ENCODE data around the gene COQ5.
"Not testable (repeated sequence)": the region's sequence is repeated elsewhere in the genome, so short reads cannot be mapped to it uniquely, and the experiment has no call there.

COQ5 gene

DNA sequence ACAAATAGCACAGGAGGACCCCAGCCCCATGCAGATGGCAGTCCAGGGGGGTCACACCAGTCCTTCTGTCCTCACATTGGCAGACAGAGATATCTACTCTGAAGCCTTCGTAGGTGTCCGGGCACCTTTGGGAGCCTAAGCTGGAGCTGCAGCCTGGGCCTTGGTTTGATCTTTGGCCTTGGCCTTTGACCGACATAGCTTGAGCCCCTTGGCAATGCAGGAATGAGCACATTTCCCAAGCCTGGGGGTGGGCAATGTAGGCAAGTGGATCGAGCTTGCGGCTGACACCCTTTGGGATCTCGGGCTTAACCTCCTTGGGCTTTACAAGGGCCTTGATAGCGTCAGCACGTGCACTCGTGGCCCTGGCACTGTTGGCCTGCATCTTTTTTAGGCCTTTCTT is 6.4 kb downstream of the COQ5 start:
- no peak for DNase-seq

DNA sequence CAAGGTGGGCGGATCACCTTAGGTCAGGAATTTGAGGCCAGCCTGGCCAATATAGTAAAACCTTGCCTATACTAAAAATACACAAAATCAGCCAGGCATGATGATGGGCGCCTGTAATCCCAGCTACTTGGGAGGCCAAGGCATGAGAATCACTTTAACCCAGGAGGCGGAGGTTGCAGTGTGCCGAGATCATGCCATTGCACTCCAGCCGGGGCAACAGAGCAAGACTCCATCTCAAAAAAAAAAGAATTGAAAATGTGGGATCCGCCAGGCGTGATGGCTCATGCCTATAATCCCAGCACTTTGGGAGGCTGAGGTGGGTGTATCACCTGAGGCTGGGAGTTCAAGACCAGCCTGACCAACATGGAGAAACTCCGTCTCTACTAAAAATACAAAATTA is 9.6 kb downstream of the COQ5 start:
- DNase-seq: not testable (repeated sequence)

DNA sequence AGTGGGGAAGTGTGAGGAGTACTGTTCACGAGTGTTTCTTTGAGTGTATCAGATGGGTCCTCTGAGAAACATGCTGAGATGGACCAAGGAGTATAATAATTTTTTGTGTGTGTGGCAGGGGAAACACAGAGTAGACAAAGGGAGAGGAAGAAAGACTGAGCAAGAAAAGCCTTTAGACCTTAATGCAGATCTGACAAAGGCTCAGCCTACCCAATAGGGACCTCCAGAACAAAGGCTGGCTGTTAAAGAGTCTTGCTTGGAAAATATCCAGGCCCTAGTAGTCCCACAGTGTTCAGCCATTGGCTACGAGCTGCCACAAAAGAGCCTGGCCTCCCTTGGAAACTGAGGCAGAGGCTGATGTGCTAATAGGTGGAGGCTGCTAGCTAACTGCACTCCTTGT is 13.5 kb downstream of the COQ5 start:
- no peak for DNase-seq

DNA sequence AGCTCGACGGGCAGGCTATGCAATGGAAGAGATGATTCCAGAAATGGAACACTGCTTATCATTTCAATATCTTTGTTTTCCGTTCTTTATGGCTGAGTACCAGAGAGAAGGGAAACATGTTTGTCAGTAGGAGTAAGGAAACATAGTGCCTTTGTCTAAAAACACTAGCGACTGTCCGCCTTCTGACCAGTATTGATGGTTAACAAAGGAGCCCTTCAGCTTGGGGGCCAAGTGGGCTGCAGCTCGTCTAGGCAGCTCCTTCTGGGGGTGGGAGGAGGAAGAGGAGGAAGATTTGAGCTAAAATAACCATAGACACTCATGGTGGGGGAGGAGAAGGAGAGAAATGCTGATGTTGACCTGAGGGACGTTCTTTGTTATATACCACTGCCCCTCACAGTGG is 15.0 kb downstream of the COQ5 start:
- DNase-seq: no peak

DNA sequence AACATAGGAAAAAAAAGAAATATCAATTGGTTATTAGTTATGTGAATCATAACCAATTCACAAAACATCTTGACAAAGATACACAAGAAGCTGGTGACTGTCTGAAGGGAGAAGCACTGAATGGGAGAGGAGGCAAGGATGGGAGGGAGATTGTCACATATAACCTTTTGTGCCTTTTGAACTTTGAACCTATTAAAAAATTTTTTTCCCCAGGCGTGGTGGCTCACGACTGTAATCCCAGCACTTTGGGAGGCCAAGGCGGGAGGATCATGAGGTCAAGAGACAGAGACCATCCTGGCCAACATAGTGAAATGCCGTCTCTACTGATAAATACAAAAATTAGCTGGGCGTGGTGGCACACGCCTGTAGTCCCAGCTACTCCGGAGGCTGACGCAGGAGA is 20.4 kb downstream of the COQ5 start:
- no peak for DNase-seq

DNA sequence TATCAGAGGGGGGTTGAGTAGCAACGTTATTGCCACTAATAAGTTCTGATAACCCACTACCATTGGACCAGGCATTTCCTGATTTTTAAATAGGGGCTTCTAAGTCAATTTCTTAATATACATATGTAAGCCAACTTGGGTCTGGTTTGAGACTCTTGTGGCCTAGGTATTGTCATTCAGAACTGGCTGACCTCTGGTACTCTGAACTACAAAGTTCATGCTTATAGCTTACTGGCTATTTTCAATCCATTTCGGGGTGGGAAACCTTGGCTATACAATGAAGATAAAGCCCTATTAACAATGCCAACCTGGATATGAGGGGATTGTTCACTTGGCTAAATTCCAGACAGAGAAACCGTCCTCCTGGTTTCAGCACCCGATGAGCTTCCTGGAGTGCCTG is 24.4 kb downstream of the COQ5 start:
- DNase-seq: no peak

DNA sequence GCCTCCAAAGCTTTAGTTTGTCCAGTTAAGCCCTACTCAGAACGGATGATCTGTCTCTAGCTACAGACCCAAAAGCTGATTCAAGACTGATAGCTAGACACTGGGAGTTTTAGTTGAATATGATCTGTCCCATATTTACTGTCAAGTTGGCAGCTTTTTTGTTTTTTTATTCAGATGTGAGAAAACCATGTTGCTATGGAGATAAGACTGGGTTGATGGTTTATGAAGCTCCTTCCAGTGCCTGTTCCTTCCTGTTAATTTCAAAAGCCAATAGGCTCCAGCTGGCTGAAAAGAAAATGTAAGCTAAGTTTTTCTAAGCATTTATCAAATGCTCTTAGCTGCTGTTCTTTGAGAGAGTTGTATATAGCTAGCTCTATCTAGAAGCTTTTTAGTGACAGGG is 28.4 kb downstream of the COQ5 start:
- no peak for DNase-seq

DNA sequence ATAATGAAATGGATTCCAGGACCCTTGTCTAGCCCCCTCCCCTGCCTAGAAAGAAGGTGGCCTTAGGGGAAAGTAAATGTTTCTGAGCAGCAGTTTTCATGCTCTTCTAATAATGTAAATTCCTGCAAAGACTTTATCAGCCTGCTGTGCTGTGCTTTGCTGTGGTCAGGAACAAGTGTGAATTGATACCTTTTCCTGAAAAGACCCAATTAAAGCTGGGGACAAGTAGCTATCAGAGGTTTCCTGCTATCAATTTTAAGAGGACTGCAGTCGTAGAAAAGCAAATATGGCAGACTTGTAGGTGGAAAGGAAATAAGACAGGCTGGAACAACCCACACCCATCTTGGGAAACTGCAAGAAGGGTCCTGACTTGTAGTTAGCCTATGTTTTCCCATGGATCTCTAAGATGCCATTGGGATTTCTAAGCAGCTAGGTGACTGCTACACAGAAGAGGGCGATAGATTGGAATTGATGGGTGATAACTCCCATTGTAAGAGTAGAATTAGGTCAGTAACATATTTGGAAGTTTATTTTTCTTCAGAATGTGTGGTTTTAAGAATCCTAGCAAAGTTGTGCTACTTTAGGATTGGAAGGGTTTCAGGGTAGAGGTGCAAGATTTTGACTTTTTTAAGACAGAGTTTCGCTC is 30.0 kb downstream of the COQ5 start:
- no peak for DNase-seq

DNA sequence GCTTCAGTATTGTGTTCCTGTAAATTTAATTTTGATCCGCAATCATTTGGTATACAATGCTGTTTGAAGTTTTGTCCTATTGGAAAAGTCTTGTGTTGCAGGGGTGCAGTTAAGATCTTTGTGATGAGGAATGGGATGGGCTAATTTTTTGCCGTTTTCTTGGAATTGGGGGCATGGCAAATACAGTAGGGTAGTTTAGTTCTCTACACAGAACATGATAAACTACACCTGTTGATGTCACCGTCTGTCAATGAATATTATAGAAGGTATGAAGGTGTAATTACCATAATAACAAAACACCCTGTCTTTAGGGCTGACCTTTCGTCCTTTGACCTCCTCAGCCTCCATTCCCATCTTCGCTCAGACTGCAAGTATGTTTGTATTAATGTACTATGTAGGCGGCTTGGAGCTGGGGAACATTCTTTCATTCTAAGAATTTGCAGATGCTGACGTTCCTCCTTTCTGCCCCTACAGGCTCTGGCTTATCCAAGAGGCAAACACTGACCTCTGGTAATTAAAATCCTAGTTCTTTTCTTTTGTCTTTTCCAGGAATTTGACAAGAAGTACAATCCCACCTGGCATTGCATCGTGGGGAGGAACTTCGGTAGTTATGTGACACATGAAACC is 31.3 kb downstream of the COQ5 start:
- no peak for DNase-seq

DNA sequence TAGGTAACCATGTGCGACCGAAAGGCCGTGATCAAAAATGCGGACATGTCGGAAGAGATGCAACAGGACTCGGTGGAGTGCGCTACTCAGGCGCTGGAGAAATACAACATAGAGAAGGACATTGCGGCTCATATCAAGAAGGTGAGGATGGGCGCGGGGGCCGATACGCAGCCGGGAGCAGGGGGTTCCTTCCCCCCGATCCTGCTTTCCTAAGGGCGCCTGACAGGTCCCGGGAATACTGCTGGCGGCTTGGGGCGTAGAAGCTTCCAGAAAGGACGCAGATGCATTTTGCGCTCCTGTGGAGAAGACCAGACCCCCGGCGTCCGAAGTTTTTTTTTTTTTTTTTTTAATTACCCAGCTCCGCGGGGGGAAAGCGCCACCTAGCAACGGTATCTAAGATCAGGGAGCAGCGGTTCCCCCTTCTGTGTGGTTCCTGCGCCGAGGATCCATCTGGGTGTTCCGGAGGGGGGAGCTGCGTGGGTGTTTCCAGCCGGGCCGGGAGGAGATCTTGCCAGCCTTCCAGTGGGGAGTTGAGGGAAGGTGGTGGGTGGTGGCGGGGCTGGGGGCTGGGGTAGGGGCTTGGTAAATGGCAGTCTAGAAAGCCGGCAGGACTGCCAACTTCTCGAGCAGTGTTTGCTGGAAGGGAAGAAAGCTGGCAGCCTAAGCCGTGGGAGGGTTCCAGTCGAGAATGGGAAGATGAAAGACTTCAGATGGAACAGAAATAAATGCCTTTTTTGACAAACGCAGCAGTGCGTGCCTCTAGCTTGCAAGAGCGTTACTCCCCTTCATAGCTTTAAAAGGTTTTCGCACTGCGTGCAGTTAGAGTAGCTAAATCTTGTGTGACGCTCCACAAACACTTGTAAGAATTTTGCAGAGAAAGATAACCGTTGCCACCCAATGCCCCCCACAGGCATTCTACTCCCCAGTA is 32.3 kb downstream of the COQ5 start:
- peak; percentile 8 for DNase-seq

DNA sequence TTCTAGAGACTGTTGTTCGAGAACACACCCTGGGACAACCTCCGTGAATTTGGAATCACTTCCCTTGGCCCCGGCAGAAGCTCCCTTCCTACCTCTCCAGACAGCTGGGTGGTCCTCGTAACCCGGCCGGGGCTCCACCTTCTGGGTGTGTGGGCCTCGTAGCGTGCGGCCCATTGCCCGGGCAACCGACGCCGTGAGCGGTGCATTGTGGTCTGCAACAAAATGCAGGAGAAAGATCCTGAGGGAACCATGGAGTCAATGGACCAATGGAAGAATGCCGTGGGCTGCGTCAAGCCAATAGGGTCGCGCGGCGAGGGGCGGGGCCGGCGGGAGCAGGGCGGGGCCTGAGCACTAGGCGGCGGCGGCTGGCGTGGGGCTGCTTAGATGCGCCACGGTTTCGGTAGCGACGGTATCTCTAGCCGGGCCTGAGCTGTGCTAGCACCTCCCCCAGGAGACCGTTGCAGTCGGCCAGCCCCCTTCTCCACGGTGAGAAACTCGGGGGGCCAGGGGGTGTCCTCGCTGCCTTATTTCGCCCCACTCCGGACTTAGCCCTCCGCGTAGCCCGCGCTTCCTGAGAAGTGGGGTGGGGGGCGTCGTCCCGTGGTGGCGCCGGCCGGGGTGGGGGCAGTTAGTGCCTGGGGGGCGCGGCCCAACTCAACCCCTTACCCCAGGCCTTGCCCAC is 33.1 kb downstream of the COQ5 start, which contains the start of gene DYNLL1:
TSS of gene DYNLL1 (plus strand) at position 383 of the 682 bp plus-strand sequence. CDS start 309 bp downstream, outside the sequence.
- peak; percentile 83 for DNase-seq

DNA sequence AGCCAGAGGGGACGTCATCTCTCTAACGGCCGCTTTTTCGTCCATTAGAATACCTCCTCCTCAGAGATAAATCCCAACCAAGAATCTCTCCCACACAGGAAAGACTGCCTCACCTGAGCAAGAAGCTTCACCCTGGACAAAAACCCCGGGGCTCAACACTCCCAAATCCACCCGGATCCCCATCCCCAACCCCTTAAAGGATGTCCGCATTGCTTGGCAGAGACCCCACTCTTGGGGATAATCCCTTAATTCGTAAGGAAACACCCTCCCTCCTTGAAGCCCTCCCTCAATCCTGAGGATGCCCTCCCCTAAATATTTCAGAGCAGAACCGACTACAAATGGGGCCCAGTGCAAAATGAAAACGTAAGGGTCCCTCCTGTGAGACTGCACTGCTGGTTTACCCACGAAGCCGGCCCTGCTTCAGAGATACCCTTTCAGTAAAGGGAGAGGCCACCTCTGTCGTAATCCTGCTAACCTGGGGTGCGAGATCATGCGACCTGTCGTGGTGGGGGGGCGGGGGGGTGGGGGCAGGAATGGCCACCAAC is 33.7 kb downstream of the COQ5 start:
- DNase-seq: no peak

DNA sequence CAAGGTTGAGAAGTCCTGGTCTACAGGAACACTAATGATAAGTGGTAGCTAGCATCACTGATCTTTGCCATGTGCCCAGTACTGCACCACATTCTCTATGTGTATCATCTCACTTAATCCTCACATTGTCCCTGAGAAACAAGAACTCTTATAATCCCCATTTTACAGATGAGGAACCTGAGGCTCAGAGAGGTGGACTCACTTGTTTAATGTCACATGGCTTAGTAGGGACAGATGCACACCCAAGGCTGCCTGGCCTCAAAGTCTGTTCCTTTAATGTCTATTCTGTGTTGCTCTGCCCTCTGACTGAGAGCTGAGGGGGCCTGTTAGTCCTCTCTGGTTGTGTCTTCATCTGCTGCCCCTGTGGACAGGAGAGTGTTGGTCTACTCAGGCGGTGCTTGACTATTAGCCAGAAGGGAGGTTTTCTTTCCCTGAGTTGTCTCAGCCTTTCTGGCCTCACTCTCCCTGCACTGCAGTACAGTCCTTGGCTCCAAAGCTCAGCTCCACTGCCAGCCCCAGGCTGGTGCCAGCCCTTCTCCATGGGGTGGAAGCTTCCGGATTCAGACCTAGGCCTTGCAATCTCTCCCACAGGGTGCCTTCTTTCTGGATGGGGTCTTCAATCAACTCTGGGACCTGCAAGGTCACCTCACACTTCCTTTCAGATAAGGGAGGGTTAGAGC is 38.0 kb downstream of the COQ5 start:
- DNase-seq: no peak

DNA sequence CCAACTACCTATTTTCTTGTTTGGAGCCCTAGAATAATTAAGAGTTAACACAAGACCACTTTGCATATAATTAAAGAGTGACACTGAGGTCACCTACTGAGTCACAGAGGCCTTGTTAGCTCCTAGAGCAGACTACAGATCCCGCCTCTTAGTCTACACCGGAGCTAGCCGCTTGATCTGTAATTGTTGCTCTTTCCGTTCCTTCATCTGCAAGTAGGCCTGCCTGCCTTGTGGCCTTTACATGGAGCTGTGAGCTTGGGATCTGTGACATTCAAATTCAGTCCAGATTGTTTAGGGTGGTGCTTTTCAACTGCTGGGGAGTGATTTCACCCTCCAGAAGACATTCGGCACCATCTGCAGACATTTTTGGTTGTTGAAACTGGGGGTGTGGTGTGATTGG is 38.6 kb downstream of the COQ5 start:
- no peak for DNase-seq

DNA sequence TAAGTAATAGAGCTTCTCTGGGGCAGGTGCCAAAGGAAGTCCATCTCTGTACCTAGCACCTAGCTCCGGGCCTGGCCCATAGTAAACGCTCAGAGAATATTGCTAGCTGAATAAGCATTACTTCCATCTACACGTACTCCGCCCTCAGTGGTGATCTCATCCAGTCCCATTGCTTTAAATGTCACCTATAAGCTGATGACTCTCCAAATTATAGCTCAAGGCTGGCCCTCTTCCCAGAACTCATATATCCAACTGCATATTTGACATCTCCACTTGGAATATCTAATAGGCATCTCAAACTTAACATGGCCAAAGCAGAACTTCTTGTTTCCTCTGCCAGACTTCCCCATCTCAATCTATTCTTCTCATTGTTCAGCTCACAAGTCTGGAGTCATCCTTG is 39.9 kb downstream of the COQ5 start:
- no peak for DNase-seq

DNA sequence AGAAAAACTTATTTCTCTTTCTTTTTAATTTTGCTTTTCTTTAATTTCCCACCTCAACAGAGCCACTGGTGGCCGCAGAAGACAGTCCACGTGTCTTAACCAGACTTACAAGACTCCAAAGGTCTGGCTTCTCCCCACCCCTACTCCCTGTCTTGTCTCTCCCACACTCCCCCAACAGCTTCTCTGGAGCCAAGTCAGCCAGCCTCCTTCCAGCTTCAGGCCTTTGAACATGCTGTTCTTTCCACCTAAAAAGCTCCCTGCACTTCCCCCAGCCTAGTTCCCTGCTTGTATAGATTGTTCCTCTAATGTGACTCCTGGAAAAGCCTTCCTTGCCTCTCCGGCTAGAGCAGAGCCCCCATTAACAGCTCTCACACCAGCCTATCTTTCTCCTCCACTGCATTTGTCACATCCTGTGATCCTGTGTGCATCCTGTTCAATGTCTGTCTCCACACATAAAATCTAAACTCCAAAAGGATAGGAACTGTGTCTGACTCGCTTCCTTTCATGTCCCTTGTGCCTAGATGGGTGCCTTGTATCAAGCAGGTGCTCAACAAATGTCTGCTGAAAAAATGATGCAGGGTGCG is 40.8 kb downstream of the COQ5 start:
- no peak for DNase-seq

DNA sequence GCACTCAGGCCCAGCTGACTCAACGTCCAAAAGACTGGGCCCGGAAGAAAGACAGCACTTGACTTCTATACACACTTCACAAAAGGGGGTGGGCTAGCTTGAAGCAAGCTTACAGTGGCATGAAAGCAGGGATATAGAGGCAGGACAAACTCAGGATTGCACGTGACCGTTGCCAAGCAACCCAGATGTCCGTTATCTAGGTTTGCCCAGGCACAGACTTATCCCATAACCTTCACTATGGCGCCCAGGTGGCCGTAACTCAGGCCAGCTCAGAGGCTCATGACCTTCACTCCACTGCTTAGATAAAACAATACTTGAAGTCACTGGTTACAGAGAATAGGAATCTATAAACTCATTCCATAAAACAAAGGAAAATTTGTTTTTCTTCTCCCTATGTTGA is 41.4 kb downstream of the COQ5 start:
- not testable (repeated sequence) for DNase-seq

DNA sequence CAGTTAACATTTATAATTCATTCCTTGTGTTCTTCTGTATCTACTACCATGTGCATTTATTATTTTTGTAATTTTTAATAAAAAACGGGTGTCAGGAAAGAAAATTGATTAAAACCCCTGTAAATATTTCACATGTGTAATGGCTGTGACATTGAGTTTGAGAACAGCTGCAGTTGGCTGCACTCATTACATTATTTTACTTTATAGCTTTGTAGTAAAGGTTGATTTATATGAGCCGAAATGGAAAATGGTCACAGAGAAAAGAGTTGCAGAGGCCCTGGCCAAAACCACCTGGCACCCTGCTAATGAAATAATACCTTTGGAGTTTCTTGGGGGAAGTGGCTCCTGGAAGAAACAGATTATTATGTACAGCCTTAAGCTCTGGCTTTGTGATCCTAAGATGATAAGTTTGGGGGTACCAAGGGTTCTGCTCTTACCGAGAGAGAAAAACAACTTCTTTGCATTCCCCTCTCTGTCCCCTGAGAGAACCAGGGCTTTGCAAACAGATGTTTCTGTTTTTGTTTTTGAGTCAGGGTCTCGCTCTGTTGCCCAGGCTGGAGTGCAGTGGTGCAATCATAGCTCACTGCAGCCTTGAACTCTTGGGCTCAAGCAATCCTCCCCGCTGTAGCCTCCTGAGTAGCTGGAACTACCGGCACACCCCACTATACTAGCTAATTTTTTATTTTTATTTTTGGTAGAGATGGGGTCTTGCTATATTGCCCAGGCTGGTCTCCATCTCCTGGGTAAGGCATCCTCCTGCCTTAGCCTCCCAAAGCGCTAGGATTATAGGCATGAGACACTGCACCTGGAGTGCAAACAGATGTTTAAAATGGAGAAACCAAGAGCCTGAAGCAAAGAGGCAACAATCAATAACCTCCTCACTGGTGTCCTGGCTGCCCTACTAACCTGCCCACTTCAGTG is 42.7 kb downstream of the COQ5 start:
- DNase-seq: no peak

DNA sequence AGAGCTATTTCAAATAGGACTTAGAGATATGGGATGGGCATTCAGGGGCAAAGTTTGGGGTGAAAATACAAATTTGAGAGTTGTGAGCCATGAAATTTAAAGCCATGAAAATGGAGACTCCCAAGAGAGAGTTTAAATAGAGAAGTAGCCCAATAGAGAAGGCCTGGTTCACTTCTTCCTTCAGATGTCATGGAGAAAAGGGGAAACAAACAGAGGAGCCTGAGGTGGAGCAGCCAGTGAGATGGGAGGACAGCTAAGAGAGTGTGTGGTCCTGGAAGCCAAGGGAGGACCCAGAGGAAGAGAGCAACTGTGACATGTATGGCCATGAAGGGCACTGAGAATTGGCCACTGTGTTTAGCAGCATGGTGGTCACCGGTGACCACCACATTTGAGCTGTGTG is 45.3 kb downstream of the COQ5 start:
- DNase-seq: no peak

DNA sequence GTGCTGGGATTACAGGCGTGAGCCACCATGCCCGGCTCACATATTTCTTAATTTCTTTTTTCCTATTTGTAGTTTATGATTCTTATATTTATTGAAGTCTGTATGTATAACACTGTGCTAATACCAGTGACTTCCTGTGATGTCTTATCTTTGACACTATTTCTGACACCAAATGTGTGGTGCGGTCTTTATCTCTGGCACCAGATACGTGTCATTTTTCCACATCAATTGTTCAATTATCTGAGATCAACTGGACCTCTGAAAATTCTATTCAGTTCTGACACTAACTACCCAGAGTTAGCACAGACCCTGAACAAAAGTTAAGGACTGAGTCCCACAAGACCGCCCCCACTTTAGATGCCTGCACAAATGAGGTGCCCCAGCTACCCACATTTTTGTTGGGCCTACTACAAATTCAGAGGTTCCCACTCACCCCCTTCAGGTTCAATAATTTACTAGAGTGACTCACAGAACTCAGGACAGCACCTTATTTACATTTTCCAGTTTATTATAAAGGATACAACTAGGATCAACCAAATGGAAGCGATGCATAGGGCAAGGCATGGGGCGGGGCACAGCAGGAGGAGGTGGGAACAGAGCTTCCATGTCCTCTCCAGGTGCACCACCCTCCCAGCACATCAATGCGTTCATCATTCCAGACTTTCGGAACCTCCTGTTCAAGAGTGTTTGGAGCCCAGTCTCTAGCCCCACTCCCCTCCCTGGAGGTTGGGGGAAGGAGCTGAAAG is 47.8 kb downstream of the COQ5 start:
- DNase-seq: no peak
